B cell (primary cell): ENCODE results near the gene DEPDC1B. TPM values are rescaled to one million over a fixed set of nuclear protein-coding genes. Genes with fewer than 3 reads are reported as not detected.

ENCODE experiments used
- ATAC-seq: fragments of 200-7000 bp; cut with Tn5 transposase; one replicate; pipeline ENCODE4 v1.10.0; 2021; ENCODE audit warnings: low read depth, mild to moderate bottlenecking, moderate number of reproducible peaks, moderate library complexity
- CTCF ChIA-PET: fragments of 350-600 bp; sonication (Branson Sonifier 250); formaldehyde crosslinking; loops from one replicate; lab custom pipeline; 2021; ENCODE audit warnings: antibody characterized with exemption, inconsistent platforms; lab: Charles Lee
- POLR2A ChIA-PET: fragments of 350-600 bp; sonication (Branson Sonifier 250); formaldehyde crosslinking; loops from one replicate; lab custom pipeline; 2021; ENCODE audit warnings: antibody characterized with exemption; lab: Charles Lee
- DNase-seq: peaks from one replicate; pipeline ENCODE4 v3.0.0; 2013
- H2AFZ ChIP-seq: 2 replicates; pipeline ENCODE4 v1.6.1; 2012; ENCODE audit warnings: mild to moderate bottlenecking, low read depth, low read length; ENCODE audit not compliant: insufficient read depth, poor library complexity, severe bottlenecking
- H3K27ac ChIP-seq, 2 donors: 1 replicate in 1 of 2; 2 replicates in 1 of 2; pipeline ENCODE4 v1.5.1; 2012 to 2013; ENCODE audit warnings: low read length in 2 of 2, mild to moderate bottlenecking in 2 of 2, moderate library complexity in 1 of 2
- H3K27me3 ChIP-seq, 4 experiments: fragments of 200-600 bp in 1 of 4; sonication (generic) in 1 of 4; replicated peaks in 1 of 4; 1 replicate in 2 of 4; 2 replicates in 2 of 4; pipeline versions ENCODE4 v1.6.1 to v1.7.0; 2013 to 2016; ENCODE audit warnings: low read length in 3 of 4, mild to moderate bottlenecking in 2 of 4, mixed read lengths in 1 of 4, moderate library complexity in 1 of 4; ENCODE audit not compliant: insufficient read depth in 4 of 4, control insufficient read depth in 3 of 4; ENCODE audit errors: control extremely low read depth in 1 of 4
- H3K36me3 ChIP-seq, 2 experiments: replicated peaks in 1 of 2; 1 replicate in 1 of 2; 2 replicates in 1 of 2; pipeline versions ENCODE4 v1.6.1 to v1.7.1; 2013; ENCODE audit warnings: low read length in 1 of 2; ENCODE audit not compliant: insufficient read depth in 2 of 2, control insufficient read depth in 1 of 2; ENCODE audit errors: control extremely low read depth in 1 of 2, extremely low read depth in 1 of 2
- H3K4me1 ChIP-seq, 2 donors: fragments of 200-600 bp in 1 of 2; sonication (generic) in 1 of 2; 1 replicate in 1 of 2; 2 replicates in 1 of 2; pipeline versions ENCODE4 v1.5.1 to v1.6.1; 2013 to 2017; ENCODE audit warnings: low read length in 2 of 2; ENCODE audit not compliant: control insufficient read depth in 2 of 2, insufficient read depth in 2 of 2
- H3K4me2 ChIP-seq: replicated peaks from 2 replicates; pipeline ENCODE3; 2012; ENCODE audit warnings: mild to moderate bottlenecking, low read depth, low read length; ENCODE audit not compliant: poor library complexity, severe bottlenecking
- H3K4me3 ChIP-seq, 5 experiments: fragments of 200-600 bp in 1 of 5; sonication (generic) in 1 of 5; 1 replicate in 3 of 5; 2 replicates in 2 of 5; pipeline versions ENCODE4 v1.5.1 to v1.7.0; 2011 to 2016; ENCODE audit warnings: low read length in 4 of 5, mild to moderate bottlenecking in 4 of 5, low read depth in 2 of 5, control low read depth in 1 of 5, moderate library complexity in 1 of 5; ENCODE audit not compliant: insufficient read depth in 1 of 5; ENCODE audit errors: control extremely low read depth in 1 of 5, extremely low read depth in 1 of 5
- H3K79me2 ChIP-seq: fragments of 200-600 bp; sonication (generic); one replicate; pipeline ENCODE4 v1.6.0; 2016; ENCODE audit warnings: low read length; ENCODE audit not compliant: control insufficient read depth, insufficient read depth
- H3K9ac ChIP-seq: fragments of 200-600 bp; sonication (generic); 2 replicates; pipeline ENCODE4 v1.6.1; 2017; ENCODE audit warnings: mild to moderate bottlenecking, low read length, moderate library complexity
- H3K9me3 ChIP-seq, 3 donors: one replicate each; pipeline versions ENCODE4 v1.6.1 to v1.7.1; 2013; ENCODE audit warnings: low read length in 2 of 3; ENCODE audit not compliant: control insufficient read depth in 2 of 3, insufficient read depth in 1 of 3; ENCODE audit errors: control extremely low read depth in 1 of 3
- H4K20me1 ChIP-seq: 2 replicates; pipeline ENCODE4 v1.6.0; 2012; ENCODE audit warnings: mild to moderate bottlenecking, low read length; ENCODE audit not compliant: insufficient read depth, control insufficient read depth, poor library complexity, severe bottlenecking
- H3K27ac Mint-ChIP-seq: one replicate; pipeline ENCODE4 v1.8.0; 2021; ENCODE audit warnings: mixed read lengths
- H3K27me3 Mint-ChIP-seq: one replicate; pipeline ENCODE4 v1.8.0; 2021; ENCODE audit warnings: mixed read lengths
- H3K4me1 Mint-ChIP-seq: one replicate; pipeline ENCODE4 v1.8.0; 2021; ENCODE audit warnings: mixed read lengths
- H3K4me3 Mint-ChIP-seq: one replicate; pipeline ENCODE4 v1.8.0; 2021; ENCODE audit warnings: mixed read lengths
- H3K9me3 Mint-ChIP-seq: one replicate; pipeline ENCODE4 v1.8.0; 2022; ENCODE audit warnings: mixed read lengths; ENCODE audit not compliant: insufficient read depth
- EZH2 ChIP-seq: IDR thresholded peaks from 2 replicates; pipeline ENCODE4 v1.6.1; 2012; ENCODE audit warnings: borderline replicate concordance, low read depth, mild to moderate bottlenecking, moderate library complexity, low read length; ENCODE audit not compliant: insufficient read depth, poor library complexity, severe bottlenecking
- WGBS: methylation state at CpG from one replicate; pipeline ENCODE4 v1.1.5; 2013; ENCODE audit warnings: missing lambda C conversion rate; ENCODE audit not compliant: insufficient coverage; 5-methylcytosine and 5-hydroxymethylcytosine counted together
- intact Hi-C: fragments of 100-400 bp; cut with micrococcal nuclease; formaldehyde crosslinking; loops from one replicate; pipeline ENCODE4 v1.10.0; 2022
- polyA plus RNA-seq: library from polyadenylated mRNA; depleted of rRNA; stranded (reverse); fragments of >200 nt; gene quantifications from 2 replicates; pipeline ENCODE4 v1.2.3, GENCODE V29; 2012
- total RNA-seq, 2 donors: library from RNA; stranded (reverse); fragments of 120-200 nt in 1 of 2; gene quantifications; 1 replicate in 1 of 2; 2 replicates in 1 of 2; pipeline versions ENCODE4 v1.2.3 to v1.2.4, GENCODE V29; 2013 to 2022
- TF ChIP-seq, protein P1 (sequence below): fragments of 200-600 bp; IDR thresholded peaks from one replicate; pipeline ENCODE4 v1.8.0; 2022; ENCODE audit warnings: antibody characterized with exemption, mild to moderate bottlenecking

Gene DEPDC1B
- total and polyA plus RNA-seq, 2 donors (not counting 1 experiment from before 2014, with no cell fraction given): 0.04 to 0.25 TPM

DNA sequence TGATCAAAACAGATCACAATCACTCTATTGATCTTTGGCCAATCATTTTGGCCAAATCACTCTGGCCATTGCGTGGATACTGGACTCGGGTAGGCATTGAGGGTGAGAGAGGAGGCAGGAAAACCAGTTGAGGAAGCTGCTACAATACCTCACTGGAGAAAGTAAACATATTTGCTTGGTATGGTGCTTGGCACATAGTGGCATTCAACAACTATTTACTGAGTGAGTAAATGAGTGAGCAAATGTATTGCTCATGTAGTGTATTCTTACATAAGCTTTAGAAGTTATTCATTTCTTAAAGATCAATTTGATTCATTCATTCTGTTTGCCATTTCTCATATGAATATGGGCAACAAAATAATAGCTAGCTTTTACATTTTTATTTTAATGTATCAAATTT is 4.0 kb upstream of the DEPDC1B start:
- POLR2A ChIA-PET: no interaction called here
- no CpG with 5 or more reads among the region's 2 CpGs for WGBS
- ATAC-seq (no peak), DNase-seq (no peak)
- Histone ChIP-seq H3K27me3 (peaks cover 0 to 6% (median 0%) of the 10 kb centered on the region in 4 experiments), H3K36me3 (no peaks in the 10 kb centered on the region), H3K27ac (no peak overlapping the region), H3K9ac (no peak overlapping the region), H3K9me3 (peaks cover 0 to 4% (median 0%) of the 10 kb centered on the region in 3 donors), H2AFZ (no peak overlapping the region), H4K20me1 (no peaks in the 10 kb centered on the region), H3K4me1 (peaks cover 4 to 15% of the 10 kb centered on the region in 2 donors), H3K4me3 (no peak overlapping the region), H3K79me2 (no peaks in the 10 kb centered on the region), H3K4me2 (no peak overlapping the region)
- Mint-ChIP-seq H3K4me3 (no peak overlapping the region), H3K27ac (no peak overlapping the region), H3K9me3 (no peaks in the 10 kb centered on the region), H3K27me3 (no peaks in the 10 kb centered on the region), H3K4me1 (peaks cover 14% of the 10 kb centered on the region)
- TF ChIP-seq, protein P1, sequence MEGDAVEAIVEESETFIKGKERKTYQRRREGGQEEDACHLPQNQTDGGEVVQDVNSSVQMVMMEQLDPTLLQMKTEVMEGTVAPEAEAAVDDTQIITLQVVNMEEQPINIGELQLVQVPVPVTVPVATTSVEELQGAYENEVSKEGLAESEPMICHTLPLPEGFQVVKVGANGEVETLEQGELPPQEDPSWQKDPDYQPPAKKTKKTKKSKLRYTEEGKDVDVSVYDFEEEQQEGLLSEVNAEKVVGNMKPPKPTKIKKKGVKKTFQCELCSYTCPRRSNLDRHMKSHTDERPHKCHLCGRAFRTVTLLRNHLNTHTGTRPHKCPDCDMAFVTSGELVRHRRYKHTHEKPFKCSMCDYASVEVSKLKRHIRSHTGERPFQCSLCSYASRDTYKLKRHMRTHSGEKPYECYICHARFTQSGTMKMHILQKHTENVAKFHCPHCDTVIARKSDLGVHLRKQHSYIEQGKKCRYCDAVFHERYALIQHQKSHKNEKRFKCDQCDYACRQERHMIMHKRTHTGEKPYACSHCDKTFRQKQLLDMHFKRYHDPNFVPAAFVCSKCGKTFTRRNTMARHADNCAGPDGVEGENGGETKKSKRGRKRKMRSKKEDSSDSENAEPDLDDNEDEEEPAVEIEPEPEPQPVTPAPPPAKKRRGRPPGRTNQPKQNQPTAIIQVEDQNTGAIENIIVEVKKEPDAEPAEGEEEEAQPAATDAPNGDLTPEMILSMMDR: no peak
- TF ChIP-seq EZH2: no peak
- CTCF ChIA-PET: interaction anchor here (1.6 kb wide), 1 partner anchor 35 kb away, joined by 3 read pairs; no protein-coding TSS in a partner anchor
- intact Hi-C loops: no loop called here

DNA sequence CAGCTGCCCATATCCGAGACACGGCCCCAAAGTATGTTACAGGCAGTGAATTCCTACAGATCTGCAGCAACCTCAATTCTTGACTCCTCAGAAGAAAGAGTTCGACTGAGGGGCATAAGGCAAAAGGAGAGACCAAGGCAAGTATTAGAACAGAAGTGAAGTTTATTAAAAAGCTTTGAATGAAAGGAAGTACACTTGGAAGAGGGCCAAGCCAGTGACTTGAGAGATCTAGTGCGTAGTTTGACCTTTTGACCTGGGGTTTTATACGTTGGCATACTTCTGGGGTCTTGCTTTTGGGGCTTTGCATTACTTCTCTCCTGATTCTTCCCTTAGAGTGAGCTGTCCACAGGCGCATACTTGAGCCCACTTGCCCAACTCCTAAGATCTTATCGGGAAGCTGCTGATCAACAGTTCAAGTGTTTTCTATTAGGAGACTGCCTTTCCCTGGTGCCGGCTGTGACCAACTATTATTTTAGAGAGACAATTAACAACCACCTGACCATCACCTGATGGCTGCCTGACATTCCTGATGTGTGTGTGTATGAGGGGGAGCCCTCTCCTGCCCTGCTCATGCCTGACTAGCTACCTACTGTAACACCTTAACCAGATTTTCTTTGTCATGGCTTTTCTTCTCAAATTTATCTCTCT is 1.5 kb upstream of the DEPDC1B start:
- no peaks in the 10 kb centered on the region for H4K20me1 ChIP-seq
- H3K4me2 ChIP-seq: no peak overlapping the region
- H3K9me3 Mint-ChIP-seq: no peaks in the 10 kb centered on the region
- ChIA-PET CTCF (interaction anchor here (0.6 to 1.4 kb wide), 3 partner anchors 13 to 1227 kb away, joined by 3 read pairs; no protein-coding TSS in a partner anchor), POLR2A (no interaction called here)
- peaks cover 0 to 8% (median 0%) of the 10 kb centered on the region in 4 experiments for H3K27me3 ChIP-seq
- no peak for ATAC-seq
- WGBS: 73% methylated on average over 7 of the region's 8 CpGs
- H3K79me2 ChIP-seq: no peaks in the 10 kb centered on the region
- no peak overlapping the region for H3K4me3 ChIP-seq
- H2AFZ ChIP-seq: no peak overlapping the region
- H3K9ac ChIP-seq: no peak overlapping the region
- peaks cover 0 to 4% (median 0%) of the 10 kb centered on the region in 3 donors for H3K9me3 ChIP-seq
- H3K27me3 Mint-ChIP-seq: no peaks in the 10 kb centered on the region
- no peak overlapping the region for H3K27ac ChIP-seq
- H3K4me1 Mint-ChIP-seq: peaks cover 16% of the 10 kb centered on the region
- no peak overlapping the region for H3K27ac Mint-ChIP-seq
- TF ChIP-seq EZH2: no peak
- TF ChIP-seq, protein P1: no peak
- H3K4me1 ChIP-seq: peaks cover 4 to 17% of the 10 kb centered on the region in 2 donors
- H3K4me3 Mint-ChIP-seq: peak overlapping the region; percentile 61
- DNase-seq: peak; percentile 16
- H3K36me3 ChIP-seq: no peaks in the 10 kb centered on the region
- intact Hi-C loops: no loop called here
